GM23248 (cell line): ENCODE data around the gene MVP. TPM values are rescaled to one million over a fixed set of nuclear protein-coding genes. Genes with fewer than 3 reads are reported as not detected.
"Not testable (repeated sequence)": the region's sequence is repeated elsewhere in the genome, so short reads cannot be mapped to it uniquely, and the experiment has no call there.

Experiments used
- DNase-seq: peaks from one replicate; pipeline ENCODE4 v3.0.0-alpha.2; 2015
- H2AFZ ChIP-seq: fragments of 200-600 bp; sonication (generic); 2 replicates; pipeline ENCODE4 v1.6.1; 2016; ENCODE audit warnings: antibody characterized with exemption
- H3F3A ChIP-seq: fragments of 200-600 bp; sonication (generic); 2 replicates; pipeline ENCODE4 v1.6.1; 2016; ENCODE audit warnings: mild to moderate bottlenecking, antibody characterized with exemption, mixed run types; ENCODE audit not compliant: insufficient read depth
- H3K27ac ChIP-seq: fragments of 200-600 bp; sonication (generic); 2 replicates; pipeline ENCODE4 v1.5.1; 2016; ENCODE audit warnings: mild to moderate bottlenecking
- H3K27me3 ChIP-seq: fragments of 200-600 bp; sonication (generic); replicated peaks from 2 replicates; pipeline ENCODE4 v1.6.1; 2016; ENCODE audit warnings: mild to moderate bottlenecking; ENCODE audit not compliant: insufficient read depth
- H3K36me3 ChIP-seq: fragments of 200-600 bp; sonication (generic); 2 replicates; pipeline ENCODE4 v1.6.1; 2016; ENCODE audit warnings: low read depth, mild to moderate bottlenecking
- H3K4me1 ChIP-seq: fragments of 200-600 bp; sonication (generic); 2 replicates; pipeline ENCODE4 v1.6.1; 2016; ENCODE audit warnings: mild to moderate bottlenecking; ENCODE audit not compliant: insufficient read depth
- H3K4me2 ChIP-seq: fragments of 200-600 bp; sonication (generic); one replicate; pipeline ENCODE4 v1.6.1; 2016; ENCODE audit warnings: mild to moderate bottlenecking; ENCODE audit not compliant: unreplicated experiment
- H3K4me3 ChIP-seq: fragments of 200-600 bp; sonication (generic); 2 replicates; pipeline ENCODE4 v1.5.1; 2016; ENCODE audit warnings: mild to moderate bottlenecking
- H3K79me2 ChIP-seq: fragments of 200-600 bp; sonication (generic); 2 replicates; pipeline ENCODE4 v1.6.1; 2016; ENCODE audit warnings: mild to moderate bottlenecking; ENCODE audit not compliant: insufficient read depth
- H3K9ac ChIP-seq: fragments of 200-600 bp; sonication (generic); 2 replicates; pipeline ENCODE4 v1.6.1; 2016; ENCODE audit warnings: mild to moderate bottlenecking
- H3K9me2 ChIP-seq: fragments of 200-600 bp; sonication (generic); 2 replicates; pipeline ENCODE4 v1.6.1; 2016; ENCODE audit warnings: mixed run types, mild to moderate bottlenecking, moderate library complexity; ENCODE audit not compliant: insufficient read depth
- H3K9me3 ChIP-seq: fragments of 200-600 bp; sonication (generic); one replicate; pipeline ENCODE4 v1.6.1; 2017; ENCODE audit warnings: low read depth
- H4K20me1 ChIP-seq: fragments of 200-600 bp; sonication (generic); 2 replicates; pipeline ENCODE4 v1.6.0; 2016; ENCODE audit not compliant: insufficient read depth
- EZH2 ChIP-seq: fragments of 200-600 bp; sonication (generic); IDR thresholded peaks from 2 replicates; pipeline ENCODE4 v1.6.1; 2018; ENCODE audit warnings: antibody characterized with exemption, mild to moderate bottlenecking; ENCODE audit not compliant: insufficient read depth, poor library complexity, severe bottlenecking
- EZH2phosphoT487 ChIP-seq: fragments of 200-600 bp; sonication (generic); IDR thresholded peaks from 2 replicates; pipeline ENCODE4 v1.6.1; 2018; ENCODE audit warnings: antibody characterized with exemption, moderate library complexity, mild to moderate bottlenecking, low read depth; ENCODE audit not compliant: insufficient read depth
- WGBS, 2 experiments: methylation state at CpG; one replicate each; pipeline ENCODE4 v1.1.6; 2015 to 2017; ENCODE audit warnings: low lambda C conversion rate in 2 of 2, low coverage in 1 of 2; ENCODE audit errors: missing lambda C conversion rate in 2 of 2; 5-methylcytosine and 5-hydroxymethylcytosine counted together
- in situ Hi-C: fragments of 300-500 bp; cut with MboI; formaldehyde crosslinking; loops from 2 replicates; pipeline ENCODE4 v1.15.0; 2020
- polyA plus RNA-seq: library from polyadenylated mRNA; unstranded; fragments of >200 nt; fragmentation: Nextera tagmentation; extraction: Ambion mirVana; gene quantifications from 2 replicates; pipeline ENCODE4 v1.2.1, GENCODE V29; 2016
- total RNA-seq: library from RNA; depleted of rRNA; stranded (reverse); fragments of >200 nt; shearing (Covaris generic); gene quantifications from 2 replicates; pipeline ENCODE4 v1.2.3, GENCODE V29; 2014

The MVP gene
- total and polyA plus RNA-seq, 2 experiments from 2014 or later: 230 to 272 TPM

DNA sequence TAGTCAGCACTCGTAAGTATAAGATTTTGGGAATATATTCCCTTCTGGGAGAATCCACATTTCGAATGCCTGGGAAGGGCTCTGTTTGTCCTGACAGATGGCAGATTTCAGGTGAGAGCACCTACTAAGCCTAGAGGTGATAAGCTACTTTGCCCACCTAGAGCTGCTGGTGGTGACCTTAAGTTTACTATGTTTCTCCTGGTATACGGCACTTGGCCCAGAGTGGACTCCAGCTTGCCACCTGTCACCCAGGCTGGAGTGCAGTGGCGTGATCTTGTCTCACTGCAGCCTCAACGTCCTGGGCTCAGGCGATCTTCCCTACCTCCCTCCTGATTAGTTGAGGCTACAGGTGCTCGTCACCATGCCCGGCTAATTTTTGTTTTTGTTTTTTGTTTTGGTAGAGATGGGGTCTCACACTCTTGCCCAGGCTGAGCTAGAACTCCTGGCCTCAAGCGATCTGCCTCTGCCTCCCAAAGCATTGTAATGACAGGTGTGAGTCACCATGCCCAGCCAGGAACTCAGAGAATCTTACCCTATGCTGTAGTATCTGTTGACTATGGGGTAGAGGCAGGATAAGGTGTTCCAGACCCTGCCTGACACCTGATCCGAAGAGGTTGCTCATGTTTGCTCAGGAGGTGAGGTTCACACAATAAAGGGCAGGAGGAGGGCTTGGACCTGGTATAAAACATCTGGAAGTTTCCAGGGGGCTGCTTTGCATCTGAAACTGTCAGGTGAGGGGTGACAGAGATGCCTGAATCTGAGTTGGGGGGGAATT lies 42.5 kb upstream of the MVP start, which contains the start of gene ZG16:
Gene ZG16 (plus strand): TSS at position 681 of the 775 bp plus-strand sequence. CDS start 1,011 bp downstream, outside the sequence.
- DNase-seq: no peak
- no peak within 1 kb of the TSS for H3K4me3 ChIP-seq
- no peaks in the 10 kb centered on the region for H4K20me1 ChIP-seq
- H3K9me2 ChIP-seq: no peaks in the 10 kb centered on the region
- no peaks in the 10 kb centered on the region for H3K36me3 ChIP-seq
- no peaks in the 10 kb centered on the region for H3F3A ChIP-seq
- no peak within 1 kb of the TSS for H2AFZ ChIP-seq
- 48 to 63% methylated on average over 9 to 10 of the region's 10 CpGs for WGBS, 2 experiments
- no peak within 1 kb of the TSS for H3K9ac ChIP-seq
- peaks cover 6% of the 10 kb centered on the region; the same call in 1 of the 2 replicates for H3K27me3 ChIP-seq
- H3K79me2 ChIP-seq: no peaks in the 10 kb centered on the region
- H3K4me1 ChIP-seq: no peaks in the 10 kb centered on the region
- no peak within 1 kb of the TSS for H3K27ac ChIP-seq
- H3K9me3 ChIP-seq: no peaks in the 10 kb centered on the region
- TF ChIP-seq EZH2phosphoT487 (no peak), EZH2 (no peak)
- H3K4me2 ChIP-seq: no peak within 1 kb of the TSS
- in situ Hi-C loops: no loop called here

- H3K4me2 ChIP-seq: no peak overlapping the region
- TF ChIP-seq EZH2: no peak
- TF ChIP-seq EZH2phosphoT487: no peak
- no peaks in the 10 kb centered on the region for H3K36me3 ChIP-seq
- H3K79me2 ChIP-seq: no peaks in the 10 kb centered on the region
- 41 to 54% methylated on average over 10 of the region's 10 CpGs for WGBS, 2 experiments
- no peak for DNase-seq
- in situ Hi-C loops: no loop called here
- no peaks in the 10 kb centered on the region for H3K4me1 ChIP-seq
- no peak overlapping the region for H2AFZ ChIP-seq
- no peak overlapping the region for H3K4me3 ChIP-seq
- no peaks in the 10 kb centered on the region for H3K9me2 ChIP-seq
- no peak overlapping the region for H3K27ac ChIP-seq
- no peaks in the 10 kb centered on the region for H4K20me1 ChIP-seq
- no peaks in the 10 kb centered on the region for H3K9me3 ChIP-seq
- peaks cover 6% of the 10 kb centered on the region; the same call in 1 of the 2 replicates for H3K27me3 ChIP-seq
- no peak overlapping the region for H3K9ac ChIP-seq
- no peaks in the 10 kb centered on the region for H3F3A ChIP-seq
Measured at GRCh38 chr16:29779474-29779873, 40.8 kb upstream of the MVP start.

DNA sequence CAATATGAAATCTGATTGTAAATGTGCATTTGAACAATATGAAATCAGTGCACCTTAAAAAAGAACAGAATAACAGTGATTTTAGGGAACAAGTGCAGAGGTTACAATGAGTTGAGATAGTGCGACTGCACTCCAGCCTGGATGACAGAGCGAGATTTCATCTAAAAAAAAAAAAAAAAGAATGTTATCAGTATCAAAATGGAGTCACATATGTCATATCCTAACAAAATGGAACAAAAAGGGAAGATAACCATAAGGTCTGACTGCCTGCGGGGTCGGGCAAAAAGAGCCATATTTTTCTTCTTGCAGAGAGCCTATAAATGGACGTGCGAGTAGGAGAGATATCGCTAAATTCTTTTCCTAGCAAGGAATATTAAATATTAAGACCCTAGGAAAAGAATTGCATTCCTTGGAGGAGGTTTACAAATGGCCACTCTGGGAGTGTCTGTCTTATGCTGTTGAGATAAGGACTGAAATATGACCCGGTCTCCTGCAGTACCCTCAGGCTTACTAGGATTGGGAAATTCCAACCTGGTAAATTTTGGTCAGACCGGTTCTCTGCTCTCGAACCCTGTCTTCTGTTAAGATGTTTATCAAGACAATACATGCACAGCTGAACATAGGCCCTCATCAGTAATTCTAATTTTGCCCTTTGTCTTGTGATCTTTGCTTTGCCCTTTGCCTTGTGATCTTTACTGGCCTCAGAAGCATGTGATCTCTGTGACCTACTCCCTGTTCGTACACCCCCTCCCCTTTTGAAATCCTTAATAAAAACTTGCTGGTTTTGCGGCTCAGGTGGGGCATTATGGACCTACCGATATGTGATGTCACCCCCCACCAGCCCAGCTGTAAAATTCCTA lies 36.9 kb upstream of the MVP start:
- H3K27ac ChIP-seq, in situ Hi-C loops, H3K9me3 ChIP-seq, H4K20me1 ChIP-seq, H3K4me1 ChIP-seq, H3K27me3 ChIP-seq, H3F3A ChIP-seq, H2AFZ ChIP-seq, H3K36me3 ChIP-seq, H3K79me2 ChIP-seq, H3K4me2 ChIP-seq, H3K4me3 ChIP-seq, H3K9ac ChIP-seq, DNase-seq, H3K9me2 ChIP-seq: not testable (repeated sequence)
- 72 to 75% methylated on average over 13 of the region's 13 CpGs for WGBS, 2 experiments

- Histone ChIP-seq H3K9me2 (no peaks in the 10 kb centered on the region), H3K36me3 (no peaks in the 10 kb centered on the region), H3K4me2 (no peak overlapping the region), H3K27me3 (0 out of 2 replicates have a peak, but pooled peaks cover 6% of the 10 kb centered on the region), H3K4me1 (no peaks in the 10 kb centered on the region; the same call in 1 of the 2 replicates), H3K4me3 (no peak overlapping the region), H3K9ac (no peak overlapping the region), H3K9me3 (no peaks in the 10 kb centered on the region), H3K27ac (no peak overlapping the region), H2AFZ (no peak overlapping the region), H3K79me2 (no peaks in the 10 kb centered on the region), H4K20me1 (no peaks in the 10 kb centered on the region), H3F3A (no peaks in the 10 kb centered on the region)
- TF ChIP-seq EZH2 (no peak), EZH2phosphoT487 (no peak)
- WGBS, 2 experiments: 83 to 86% methylated on average over 2 of the region's 2 CpGs
- no peak for DNase-seq
- in situ Hi-C loops: no loop called here
Measured at GRCh38 chr16:29784157-29784556, 36.1 kb upstream of the MVP start.
